Colon (tissue), 2 donors: ENCODE data around the gene GBE1.
"Not testable (repeated sequence)": the region's sequence is repeated elsewhere in the genome, so short reads cannot be mapped to it uniquely, and the experiment has no call there.

Experiments
- FAIRE-seq: peaks from 2 replicates; lab custom pipeline; 2012; peaks lifted over from hg19 to GRCh38; lab: Jason Lieb, UNC
- donor health status: control.
- donor health status: control.

GBE1 gene

GRCh38 chr3:81760924-81761903 lies at the start of gene GBE1:
Gene GBE1, minus strand, starts transcription at chr3:81761645. Its CDS starts 128 bp downstream, at chr3:81761517.
- no peak for FAIRE-seq

GRCh38 chr3:81808900-81809299 lies 47.5 kb upstream of the GBE1 start:
- FAIRE-seq = no peak

- FAIRE-seq = no peak
These were observed 38.0 kb upstream of the GBE1 start for GRCh38 chr3:81799403-81799802.

- FAIRE-seq = no peak
These were observed 32.0 kb upstream of the GBE1 start for GRCh38 chr3:81793410-81793809.

- FAIRE-seq = no peak
These were observed 28.7 kb upstream of the GBE1 start for GRCh38 chr3:81790117-81790516.

GRCh38 chr3:81789691-81790090 lies 28.2 kb upstream of the GBE1 start:
- no peak for FAIRE-seq

- FAIRE-seq = no peak
These were observed 27.2 kb upstream of the GBE1 start for GRCh38 chr3:81788610-81789009.

- no peak for FAIRE-seq
These were observed 26.6 kb upstream of the GBE1 start for GRCh38 chr3:81788044-81788443.

GRCh38 chr3:81782585-81782984 lies 21.1 kb upstream of the GBE1 start:
- FAIRE-seq = no peak

GRCh38 chr3:81778678-81779182 lies 17.3 kb upstream of the GBE1 start:
- FAIRE-seq = no peak

- FAIRE-seq = no peak
These were observed 15.2 kb upstream of the GBE1 start for GRCh38 chr3:81776643-81777042.

- no peak for FAIRE-seq
These were observed 9.3 kb upstream of the GBE1 start for GRCh38 chr3:81770710-81771109.

- FAIRE-seq = no peak
These were observed 7.9 kb upstream of the GBE1 start for GRCh38 chr3:81769299-81769698.

GRCh38 chr3:81767250-81767859 lies 5.9 kb upstream of the GBE1 start:
- not testable (repeated sequence) for FAIRE-seq

GRCh38 chr3:81765400-81765799 lies 4.0 kb upstream of the GBE1 start:
- FAIRE-seq = no peak

GRCh38 chr3:81764665-81765064 lies 3.2 kb upstream of the GBE1 start:
- FAIRE-seq = no peak

GRCh38 chr3:81764002-81764401 lies 2.6 kb upstream of the GBE1 start:
- no peak for FAIRE-seq

GRCh38 chr3:81763001-81763400 lies 1.6 kb upstream of the GBE1 start:
- no peak for FAIRE-seq

GRCh38 chr3:81761904-81762580 lies 597 bp upstream of the GBE1 start:
- no peak for FAIRE-seq

- no peak for FAIRE-seq
These were observed 1.2 kb downstream of the GBE1 start for GRCh38 chr3:81760215-81760614.

- FAIRE-seq = not testable (repeated sequence)
These were observed 2.7 kb downstream of the GBE1 start for GRCh38 chr3:81758771-81759170.

GRCh38 chr3:81758275-81758674 lies 3.2 kb downstream of the GBE1 start:
- FAIRE-seq = no peak
